Prostate gland (tissue), 2 donors: ENCODE data around the gene ITIH2.

Experiments used
- POLR2A ChIP-seq: fragments of 450-650 bp; IDR thresholded peaks from one replicate; pipeline ENCODE4 v1.6.1; 2016; ENCODE audit warnings: antibody characterized with exemption, mild to moderate bottlenecking
- POLR2AphosphoS5 ChIP-seq: sonication (generic); formaldehyde crosslinking; IDR thresholded peaks from one replicate; pipeline ENCODE4 v1.6.1; 2017; ENCODE audit warnings: antibody characterized with exemption
- TF ChIP-seq, protein P1 (sequence below), 4 experiments: fragments of 200-600 bp in 2 of 4; fragments of 450-650 bp in 2 of 4; sonication (generic) in 2 of 4; IDR thresholded peaks; 1 replicate in 3 of 4; 2 replicates in 1 of 4; pipeline ENCODE4 v1.5.1; 2016 to 2019; ENCODE audit warnings: antibody characterized with exemption in 4 of 4, mild to moderate bottlenecking in 2 of 4, moderate library complexity in 2 of 4

DNA sequence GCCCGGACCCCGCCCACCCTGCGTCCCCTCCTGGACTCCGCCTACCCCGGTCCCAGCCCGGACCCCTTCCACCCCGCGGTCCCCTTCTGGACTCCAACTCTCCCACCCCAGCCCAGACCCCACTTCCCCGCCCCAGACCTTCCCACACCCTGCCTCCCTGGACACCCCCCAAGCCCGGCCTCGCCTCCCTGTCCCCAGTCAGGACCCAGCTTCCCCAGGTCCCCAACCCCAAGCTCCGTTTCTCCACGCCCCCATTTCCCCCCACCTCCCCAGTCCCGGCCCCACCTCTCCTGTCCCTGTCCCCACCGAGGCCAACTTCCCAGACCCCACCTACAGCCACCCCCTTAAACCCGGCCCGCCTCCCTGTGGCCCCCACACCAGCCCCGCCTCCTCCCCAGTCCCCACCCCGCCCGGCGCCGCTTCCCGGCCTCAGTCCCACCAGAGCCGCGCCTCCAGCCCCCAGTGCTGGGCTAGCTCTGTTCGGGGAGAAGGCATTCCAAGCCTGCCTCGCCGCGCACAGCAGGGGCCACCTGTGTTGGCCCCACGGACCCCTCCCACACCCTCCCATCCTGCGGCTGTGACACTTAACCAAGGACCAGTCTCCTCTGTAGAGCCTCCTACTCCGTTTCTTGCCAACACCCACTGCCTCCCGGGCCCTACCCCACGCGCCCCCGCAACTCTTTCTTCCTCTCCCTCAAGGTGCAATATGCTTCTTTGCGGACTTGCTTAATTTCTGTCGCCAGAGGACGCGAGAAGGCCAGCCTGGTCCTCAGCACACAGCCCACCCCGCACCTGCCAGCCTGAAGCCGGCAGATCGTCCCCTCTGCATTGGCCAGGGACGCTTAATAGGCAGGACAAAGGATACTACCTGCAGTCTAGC, 35.6 kb upstream of the ITIH2 start:
- TF ChIP-seq, protein P1, sequence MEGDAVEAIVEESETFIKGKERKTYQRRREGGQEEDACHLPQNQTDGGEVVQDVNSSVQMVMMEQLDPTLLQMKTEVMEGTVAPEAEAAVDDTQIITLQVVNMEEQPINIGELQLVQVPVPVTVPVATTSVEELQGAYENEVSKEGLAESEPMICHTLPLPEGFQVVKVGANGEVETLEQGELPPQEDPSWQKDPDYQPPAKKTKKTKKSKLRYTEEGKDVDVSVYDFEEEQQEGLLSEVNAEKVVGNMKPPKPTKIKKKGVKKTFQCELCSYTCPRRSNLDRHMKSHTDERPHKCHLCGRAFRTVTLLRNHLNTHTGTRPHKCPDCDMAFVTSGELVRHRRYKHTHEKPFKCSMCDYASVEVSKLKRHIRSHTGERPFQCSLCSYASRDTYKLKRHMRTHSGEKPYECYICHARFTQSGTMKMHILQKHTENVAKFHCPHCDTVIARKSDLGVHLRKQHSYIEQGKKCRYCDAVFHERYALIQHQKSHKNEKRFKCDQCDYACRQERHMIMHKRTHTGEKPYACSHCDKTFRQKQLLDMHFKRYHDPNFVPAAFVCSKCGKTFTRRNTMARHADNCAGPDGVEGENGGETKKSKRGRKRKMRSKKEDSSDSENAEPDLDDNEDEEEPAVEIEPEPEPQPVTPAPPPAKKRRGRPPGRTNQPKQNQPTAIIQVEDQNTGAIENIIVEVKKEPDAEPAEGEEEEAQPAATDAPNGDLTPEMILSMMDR (IDR thresholded peaks at IDR 0.05): no peak
- TF ChIP-seq POLR2A: no peak
- no peak for TF ChIP-seq POLR2AphosphoS5
